IMR-90 (cell line): ENCODE data around the gene SLC48A1. TPM values are rescaled to one million over a fixed set of nuclear protein-coding genes. Genes with fewer than 3 reads are reported as not detected.

Source experiments
- ATAC-seq: fragments of 200-7000 bp; cut with Tn5 transposase; 2 replicates; pipeline ENCODE4 v1.9.1; 2020; ENCODE audit warnings: low read depth, mild to moderate bottlenecking, moderate library complexity
- BruUV-seq: library from RNA; stranded (reverse); fragments of 400-500 nt; replicated peaks from 2 replicates; lab custom pipeline; 2021; lab: Mats Ljungman, UMichigan
- CTCF ChIA-PET: fragments of 300-600 bp; formaldehyde crosslinking; extraction: SDS; loops from one replicate; lab custom pipeline; 2021; ENCODE audit warnings: antibody characterized with exemption; lab: Yijun Ruan, JAX
- POLR2A ChIA-PET: fragments of 300-600 bp; sonication (Branson Sonifier 250); formaldehyde crosslinking; loops from one replicate; lab custom pipeline; 2022; ENCODE audit warnings: antibody characterized with exemption; ENCODE audit not compliant: unreplicated experiment; lab: Charles Lee
- DNase-seq: peaks from one replicate; pipeline ENCODE4 v3.0.0; 2013
- H2AFZ ChIP-seq: replicated peaks from 2 replicates; pipeline ENCODE3; 2013; ENCODE audit warnings: low read length, mild to moderate bottlenecking; ENCODE audit not compliant: poor library complexity
- H2AK5ac ChIP-seq: 2 replicates; pipeline ENCODE4 v1.6.1; 2013; ENCODE audit warnings: low read depth, low read length, inconsistent platforms
- H2AK9ac ChIP-seq: replicated peaks from 2 replicates; pipeline ENCODE3; 2013; ENCODE audit warnings: mild to moderate bottlenecking, low read depth, low read length, moderate library complexity; ENCODE audit not compliant: poor library complexity
- H2BK120ac ChIP-seq: 2 replicates; pipeline ENCODE4 v1.6.1; 2013; ENCODE audit warnings: low read depth, low read length, inconsistent platforms
- H2BK15ac ChIP-seq: 3 replicates; pipeline ENCODE4 v1.6.1; 2013; ENCODE audit warnings: low read depth, low read length, inconsistent platforms
- H2BK20ac ChIP-seq: 2 replicates; pipeline ENCODE4 v1.6.1; 2013; ENCODE audit warnings: low read depth, mild to moderate bottlenecking, inconsistent platforms, low read length, moderate library complexity
- H2BK5ac ChIP-seq: 2 replicates; pipeline ENCODE4 v1.6.1; 2013; ENCODE audit warnings: mild to moderate bottlenecking, low read depth, low read length, inconsistent platforms; ENCODE audit not compliant: poor library complexity, severe bottlenecking
- H3K14ac ChIP-seq: replicated peaks from 2 replicates; pipeline ENCODE4 v1.6.1; 2013; ENCODE audit warnings: low read depth, low read length, inconsistent platforms
- H3K18ac ChIP-seq: 2 replicates; pipeline ENCODE4 v1.6.1; 2013; ENCODE audit warnings: low read depth, low read length, control low read depth
- H3K23ac ChIP-seq: 2 replicates; pipeline ENCODE4 v1.6.1; 2013; ENCODE audit warnings: low read depth, low read length, inconsistent platforms
- H3K27ac ChIP-seq: 2 replicates; pipeline ENCODE4 v1.5.1; 2013; ENCODE audit warnings: mild to moderate bottlenecking, control low read depth, low read length; ENCODE audit not compliant: insufficient read depth
- H3K27me3 ChIP-seq: 2 replicates; pipeline ENCODE4 v1.6.1; 2013; ENCODE audit warnings: low read length; ENCODE audit not compliant: control insufficient read depth, insufficient read depth
- H3K36me3 ChIP-seq: 2 replicates; pipeline ENCODE4 v1.6.1; 2013; ENCODE audit warnings: low read length, mixed read lengths; ENCODE audit not compliant: control insufficient read depth, insufficient read depth
- H3K4ac ChIP-seq: 2 replicates; pipeline ENCODE4 v1.6.1; 2013; ENCODE audit warnings: low read depth, low read length, inconsistent platforms
- H3K4me1 ChIP-seq: 2 replicates; pipeline ENCODE4 v1.6.1; 2013; ENCODE audit warnings: low read length, mixed read lengths; ENCODE audit not compliant: control insufficient read depth, insufficient read depth
- H3K4me2 ChIP-seq: 2 replicates; pipeline ENCODE4 v1.6.1; 2013; ENCODE audit warnings: low read depth, mild to moderate bottlenecking, control low read depth, low read length, moderate library complexity
- H3K4me3 ChIP-seq: 2 replicates; pipeline ENCODE4 v1.5.1; 2013; ENCODE audit warnings: low read depth, mild to moderate bottlenecking, control low read depth, low read length, moderate library complexity; ENCODE audit not compliant: insufficient read depth
- H3K56ac ChIP-seq: 2 replicates; pipeline ENCODE4 v1.6.1; 2013; ENCODE audit warnings: low read length, inconsistent platforms; ENCODE audit not compliant: insufficient read depth; ENCODE audit errors: extremely low read depth
- H3K79me1 ChIP-seq, 2 experiments: 2 replicates each; pipeline ENCODE4 v1.6.1; 2013; ENCODE audit warnings: low read length in 2 of 2, inconsistent platforms in 1 of 2, low read depth in 1 of 2
- H3K9ac ChIP-seq: 2 replicates; pipeline ENCODE4 v1.6.1; 2013; ENCODE audit warnings: low read depth, low read length, control low read depth
- H3K9me1 ChIP-seq: 2 replicates; pipeline ENCODE4 v1.6.1; 2013; ENCODE audit warnings: low read length, inconsistent platforms; ENCODE audit not compliant: insufficient read depth
- H3K9me3 ChIP-seq: 2 replicates; pipeline ENCODE4 v1.6.1; 2013; ENCODE audit warnings: low read length; ENCODE audit not compliant: control insufficient read depth, insufficient read depth
- H4K20me1 ChIP-seq: 2 replicates; pipeline ENCODE4 v1.6.1; 2013; ENCODE audit warnings: low read length, inconsistent platforms; ENCODE audit not compliant: insufficient read depth
- H4K5ac ChIP-seq: 2 replicates; pipeline ENCODE4 v1.6.1; 2013; ENCODE audit warnings: mild to moderate bottlenecking, low read depth, low read length, control low read depth
- H4K8ac ChIP-seq, 2 experiments: 2 replicates each; pipeline ENCODE4 v1.6.1; 2013; ENCODE audit warnings: low read depth in 2 of 2, low read length in 2 of 2, control low read depth in 1 of 2, inconsistent platforms in 1 of 2
- H4K91ac ChIP-seq: 2 replicates; pipeline ENCODE4 v1.6.1; 2013; ENCODE audit warnings: low read depth, low read length, inconsistent platforms; ENCODE audit not compliant: insufficient read depth
- ELK1 ChIP-seq: fragments of 150-350 bp; IDR thresholded peaks from 2 replicates; pipeline ENCODE4 v1.6.1; 2016; ENCODE audit warnings: low read depth, mild to moderate bottlenecking, low read length, moderate library complexity, borderline replicate concordance
- MAFK ChIP-seq: IDR thresholded peaks from 2 replicates; pipeline ENCODE4 v1.6.1; 2012; ENCODE audit warnings: low read depth, low read length, improper control_type of control experiment
- NFE2L2 ChIP-seq: fragments of 150-350 bp; IDR thresholded peaks from 2 replicates; pipeline ENCODE4 v1.6.1; 2016; ENCODE audit warnings: low read depth, mild to moderate bottlenecking, low read length
- POLR2A ChIP-seq: IDR thresholded peaks from 2 replicates; pipeline ENCODE4 v1.6.1; 2012; ENCODE audit warnings: mild to moderate bottlenecking, low read depth, low read length
- RAD21 ChIP-seq: IDR thresholded peaks from 2 replicates; pipeline ENCODE4 v1.6.1; 2012; ENCODE audit warnings: low read length, improper control_type of control experiment
- RFX5 ChIP-seq: IDR thresholded peaks from 2 replicates; pipeline ENCODE4 v1.8.0; 2012; ENCODE audit warnings: low read depth, mild to moderate bottlenecking, low read length, moderate library complexity
- USF2 ChIP-seq: fragments of 150-350 bp; IDR thresholded peaks from 2 replicates; pipeline ENCODE4 v1.6.1; 2017; ENCODE audit warnings: mild to moderate bottlenecking, antibody characterized with exemption, low read length, low read depth
- WGBS, 2 experiments: methylation state at CpG; one replicate each; pipeline versions ENCODE4 v1.1.5 to v1.1.7; 2013; ENCODE audit warnings: missing lambda C conversion rate in 2 of 2; ENCODE audit not compliant: insufficient read length in 1 of 2; ENCODE audit errors: extremely low coverage in 2 of 2; 5-methylcytosine and 5-hydroxymethylcytosine counted together
- dilution Hi-C: fragments of 300-500 bp; cut with HindIII; formaldehyde crosslinking; loops from one replicate; pipeline ENCODE4 v1.14.3; 2018; ENCODE audit warnings: low sequenced_read_pairs; ENCODE audit not compliant: unreplicated experiment
- in situ Hi-C: fragments of 300-500 bp; cut with MboI; formaldehyde crosslinking; loops from 3 replicates; pipeline ENCODE4 v1.14.3; 2019; ENCODE audit warnings: low sequenced_read_pairs, inconsistent platforms, mixed read lengths
- intact Hi-C: fragments of 100-400 bp; cut with micrococcal nuclease; formaldehyde crosslinking; loops from 2 replicates; pipeline ENCODE4 v1.10.0; 2022
- polyA plus RNA-seq, 3 experiments: library from polyadenylated mRNA; depleted of rRNA; stranded (reverse); fragments of >200 nt; gene quantifications; 2 replicates each; pipeline ENCODE4 v1.2.3, GENCODE V29; 2012; ENCODE audit warnings: low replicate concordance in 1 of 3
- total RNA-seq: library from RNA; depleted of rRNA; stranded (reverse); fragments of >200 nt; gene quantifications from 2 replicates; pipeline ENCODE4 v1.2.3, GENCODE V29; 2012

The SLC48A1 gene
- total and polyA plus RNA-seq, 2 of the 4 experiments (the other 2 are of a cell fraction) = 4.8 to 5.9 TPM

GRCh38 chr12:47813511-47814196, 40.6 kb downstream of the SLC48A1 start:
- WGBS, 2 experiments = 83% methylated on average over 1 of the region's 9 CpGs; no CpG with 5 or more reads in 1 of the 2 experiments
- peak overlapping the region; percentile 70 for H3K14ac ChIP-seq
- peak overlapping the region; percentile 83 for H2BK120ac ChIP-seq
- H3K9ac ChIP-seq = peak overlapping the region; percentile 66
- H4K5ac ChIP-seq = peak overlapping the region; percentile 19; the same call in 1 of the 2 replicates
- CTCF ChIA-PET = interaction anchor here (1.2 kb wide), 1 partner anchor 25 kb away, joined by 5 read pairs; no protein-coding TSS in a partner anchor
- H2BK20ac ChIP-seq = peak overlapping the region; percentile 67; the same call in 1 of the 2 replicates
- no peak for DNase-seq
- H2AFZ ChIP-seq = peak overlapping the region; percentile 68
- peak overlapping the region; percentile 68 for H3K18ac ChIP-seq
- H2AK9ac ChIP-seq = peak overlapping the region; percentile 90
- no TSS peak for BruUV-seq
- H3K27ac ChIP-seq = peak overlapping the region; percentile 94
- peak overlapping the region; percentile 86 for H2AK5ac ChIP-seq
- POLR2A ChIA-PET = no interaction called here
- H4K8ac ChIP-seq = peak overlapping the region; percentile 31 to 78
- H3K27me3 ChIP-seq = no peaks in the 10 kb centered on the region
- H3K9me1 ChIP-seq = peaks cover 36% of the 10 kb centered on the region
- ATAC-seq = no peak
- H3K23ac ChIP-seq = peak overlapping the region; percentile 74
- H4K91ac ChIP-seq = peak overlapping the region; percentile 70
- H3K9me3 ChIP-seq = no peaks in the 10 kb centered on the region
- H2BK5ac ChIP-seq = peak overlapping the region; percentile 90
- H4K20me1 ChIP-seq = peaks cover 96% of the 10 kb centered on the region
- intact Hi-C loops (no loop called here), dilution Hi-C loops (no loop called here), in situ Hi-C loops (no loop called here)
- peak overlapping the region; percentile 81 for H3K4me2 ChIP-seq
- H3K4me1 ChIP-seq = peaks cover 65% of the 10 kb centered on the region
- peaks cover 14 to 72% of the 10 kb centered on the region in 2 experiments; a peak in 3 of 4 replicates for H3K79me1 ChIP-seq
- TF ChIP-seq NFE2L2 (no peak), USF2 (no peak), ELK1 (no peak), RAD21 (no peak), POLR2A (no peak), MAFK (no peak), RFX5 (no peak)
- peaks cover 9% of the 10 kb centered on the region; the same call in 1 of the 2 replicates for H3K36me3 ChIP-seq
- peak overlapping the region; percentile 48; the same call in 1 of the 2 replicates for H3K56ac ChIP-seq
- no peak overlapping the region for H3K4me3 ChIP-seq
- peak overlapping the region; percentile 92 for H3K4ac ChIP-seq
- peak overlapping the region; percentile 51; the same call in 1 of the 3 replicates for H2BK15ac ChIP-seq
